Measurements from ENCODE around the gene RRP12. TPM values are rescaled to one million over a fixed set of nuclear protein-coding genes. Genes with fewer than 3 reads are reported as not detected.
A peak's percentile ranks its signal among the peaks of the same experiment; 100 is the strongest.

RRP12 gene
- polyA plus RNA-seq, 1 donor from 2014 or later = 9.7 TPM

DNA sequence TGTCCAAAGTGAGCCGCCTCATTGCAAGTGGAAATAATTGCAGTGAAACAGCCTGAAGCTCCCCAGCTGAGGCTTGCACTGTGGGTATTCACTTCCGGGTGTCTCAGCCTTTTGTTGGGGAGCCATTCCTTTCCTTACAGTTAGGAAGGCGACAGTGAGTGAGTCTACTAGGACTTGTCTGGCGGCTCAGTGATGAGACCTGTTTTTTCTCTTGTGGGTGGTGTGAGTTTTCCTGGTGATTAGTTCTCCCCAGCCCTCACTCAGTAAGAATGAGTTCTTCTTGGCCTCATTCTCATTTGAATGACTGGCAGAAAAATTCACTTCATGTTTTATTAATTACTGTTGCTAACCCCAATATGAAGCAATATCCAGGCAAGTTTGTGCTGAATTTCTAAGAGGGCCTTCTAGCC is 27.4 kb upstream of the RRP12 start:
- peaks cover 27% of the 10 kb centered on the region for H3K79me2 ChIP-seq (replicated peaks; ENCODE audit: insufficient read depth, low read length)
- H3K27me3 ChIP-seq (ENCODE audit: insufficient read depth, low read depth, low read length) = no peaks in the 10 kb centered on the region
- H3K9me3 ChIP-seq (ENCODE audit: low read length) = no peaks in the 10 kb centered on the region
- no peaks in the 10 kb centered on the region for H4K20me1 ChIP-seq (ENCODE audit: insufficient read depth)
- peak overlapping the region; percentile 24 for H3K27ac ChIP-seq (ENCODE audit: low read length)
- H3K9me2 ChIP-seq (ENCODE audit: insufficient read depth, low read length) = no peaks in the 10 kb centered on the region
- H3K36me3 ChIP-seq (ENCODE audit: insufficient read depth, low read length) = no peaks in the 10 kb centered on the region
- H2AFZ ChIP-seq (ENCODE audit: low read depth, low read length) = no peak overlapping the region
- H3K4me3 ChIP-seq (ENCODE audit: low read length) = peak overlapping the region; percentile 92
- H3K9ac ChIP-seq (ENCODE audit: low read length) = peak overlapping the region; percentile 30
- H3K4me2 ChIP-seq (ENCODE audit: low read length) = peak overlapping the region; percentile 95
- TF ChIP-seq EP300 (conservative IDR thresholded peaks at IDR 0.05; ENCODE audit: poor library complexity, severe bottlenecking) (no peak), SMC3 (conservative IDR thresholded peaks at IDR 0.05; ENCODE audit: poor library complexity) (no peak), TAF1 (IDR thresholded peaks at IDR 0.05; ENCODE audit: low read depth) (no peak), MXI1 (conservative IDR thresholded peaks at IDR 0.05; ENCODE audit: poor library complexity, severe bottlenecking) (no peak), POLR2AphosphoS5 (IDR thresholded peaks at IDR 0.05) (no peak), RAD21 (conservative IDR thresholded peaks at IDR 0.05) (no peak), EZH2 (IDR thresholded peaks at IDR 0.05; ENCODE audit: borderline replicate concordance, insufficient read depth, low read length, poor library complexity, severe bottlenecking) (no peak)
- TF ChIP-seq, protein P1, sequence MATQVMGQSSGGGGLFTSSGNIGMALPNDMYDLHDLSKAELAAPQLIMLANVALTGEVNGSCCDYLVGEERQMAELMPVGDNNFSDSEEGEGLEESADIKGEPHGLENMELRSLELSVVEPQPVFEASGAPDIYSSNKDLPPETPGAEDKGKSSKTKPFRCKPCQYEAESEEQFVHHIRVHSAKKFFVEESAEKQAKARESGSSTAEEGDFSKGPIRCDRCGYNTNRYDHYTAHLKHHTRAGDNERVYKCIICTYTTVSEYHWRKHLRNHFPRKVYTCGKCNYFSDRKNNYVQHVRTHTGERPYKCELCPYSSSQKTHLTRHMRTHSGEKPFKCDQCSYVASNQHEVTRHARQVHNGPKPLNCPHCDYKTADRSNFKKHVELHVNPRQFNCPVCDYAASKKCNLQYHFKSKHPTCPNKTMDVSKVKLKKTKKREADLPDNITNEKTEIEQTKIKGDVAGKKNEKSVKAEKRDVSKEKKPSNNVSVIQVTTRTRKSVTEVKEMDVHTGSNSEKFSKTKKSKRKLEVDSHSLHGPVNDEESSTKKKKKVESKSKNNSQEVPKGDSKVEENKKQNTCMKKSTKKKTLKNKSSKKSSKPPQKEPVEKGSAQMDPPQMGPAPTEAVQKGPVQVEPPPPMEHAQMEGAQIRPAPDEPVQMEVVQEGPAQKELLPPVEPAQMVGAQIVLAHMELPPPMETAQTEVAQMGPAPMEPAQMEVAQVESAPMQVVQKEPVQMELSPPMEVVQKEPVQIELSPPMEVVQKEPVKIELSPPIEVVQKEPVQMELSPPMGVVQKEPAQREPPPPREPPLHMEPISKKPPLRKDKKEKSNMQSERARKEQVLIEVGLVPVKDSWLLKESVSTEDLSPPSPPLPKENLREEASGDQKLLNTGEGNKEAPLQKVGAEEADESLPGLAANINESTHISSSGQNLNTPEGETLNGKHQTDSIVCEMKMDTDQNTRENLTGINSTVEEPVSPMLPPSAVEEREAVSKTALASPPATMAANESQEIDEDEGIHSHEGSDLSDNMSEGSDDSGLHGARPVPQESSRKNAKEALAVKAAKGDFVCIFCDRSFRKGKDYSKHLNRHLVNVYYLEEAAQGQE (IDR thresholded peaks at IDR 0.05; ENCODE audit: borderline replicate concordance) = no peak
- TF ChIP-seq, protein P2, sequence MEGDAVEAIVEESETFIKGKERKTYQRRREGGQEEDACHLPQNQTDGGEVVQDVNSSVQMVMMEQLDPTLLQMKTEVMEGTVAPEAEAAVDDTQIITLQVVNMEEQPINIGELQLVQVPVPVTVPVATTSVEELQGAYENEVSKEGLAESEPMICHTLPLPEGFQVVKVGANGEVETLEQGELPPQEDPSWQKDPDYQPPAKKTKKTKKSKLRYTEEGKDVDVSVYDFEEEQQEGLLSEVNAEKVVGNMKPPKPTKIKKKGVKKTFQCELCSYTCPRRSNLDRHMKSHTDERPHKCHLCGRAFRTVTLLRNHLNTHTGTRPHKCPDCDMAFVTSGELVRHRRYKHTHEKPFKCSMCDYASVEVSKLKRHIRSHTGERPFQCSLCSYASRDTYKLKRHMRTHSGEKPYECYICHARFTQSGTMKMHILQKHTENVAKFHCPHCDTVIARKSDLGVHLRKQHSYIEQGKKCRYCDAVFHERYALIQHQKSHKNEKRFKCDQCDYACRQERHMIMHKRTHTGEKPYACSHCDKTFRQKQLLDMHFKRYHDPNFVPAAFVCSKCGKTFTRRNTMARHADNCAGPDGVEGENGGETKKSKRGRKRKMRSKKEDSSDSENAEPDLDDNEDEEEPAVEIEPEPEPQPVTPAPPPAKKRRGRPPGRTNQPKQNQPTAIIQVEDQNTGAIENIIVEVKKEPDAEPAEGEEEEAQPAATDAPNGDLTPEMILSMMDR (IDR thresholded peaks at IDR 0.05; ENCODE audit: poor library complexity, severe bottlenecking) = no peak
- no peaks in the 10 kb centered on the region for H3F3A ChIP-seq (ENCODE audit: insufficient read depth, low read length, poor library complexity, severe bottlenecking)

DNA sequence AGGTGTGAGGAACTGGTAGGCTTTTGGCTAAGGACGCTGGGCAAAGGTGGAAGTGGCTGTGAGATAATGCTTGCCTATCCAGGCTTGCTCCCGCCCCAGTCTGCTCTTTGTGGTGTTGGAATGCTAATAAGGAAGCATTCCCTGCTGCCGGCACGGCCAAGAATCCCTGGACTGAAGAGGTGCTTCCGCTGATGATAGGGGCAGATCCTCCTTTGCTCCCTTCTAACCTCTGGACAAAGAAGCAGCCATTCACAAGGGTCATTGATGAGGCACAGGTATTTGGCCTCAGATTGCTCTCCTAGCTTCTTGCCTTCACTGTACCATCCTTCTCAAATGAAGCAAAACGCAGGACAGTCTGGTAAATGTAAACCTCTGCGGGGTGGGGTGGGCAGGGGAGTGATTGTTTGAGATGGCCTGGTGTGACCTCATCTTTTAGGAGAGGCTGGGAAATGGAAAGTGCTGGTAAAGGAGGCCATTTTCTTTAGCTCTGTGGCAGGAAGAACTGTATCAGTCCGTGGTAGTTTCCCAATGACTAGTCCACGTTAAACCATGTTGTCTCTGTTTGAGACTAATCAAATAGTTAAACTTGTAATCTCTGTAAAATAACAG is 26.5 kb upstream of the RRP12 start:
- Histone ChIP-seq H3K9ac (ENCODE audit: low read length) (peak overlapping the region; percentile 71), H3K9me3 (ENCODE audit: low read length) (no peaks in the 10 kb centered on the region), H3K4me3 (ENCODE audit: low read length) (peak overlapping the region; percentile 92), H3K9me2 (ENCODE audit: insufficient read depth, low read length) (no peaks in the 10 kb centered on the region), H3K27ac (ENCODE audit: low read length) (peak overlapping the region; percentile 70), H3K36me3 (ENCODE audit: insufficient read depth, low read length) (no peaks in the 10 kb centered on the region), H4K20me1 (ENCODE audit: insufficient read depth) (no peaks in the 10 kb centered on the region), H3F3A (ENCODE audit: insufficient read depth, low read length, poor library complexity, severe bottlenecking) (no peaks in the 10 kb centered on the region), H3K79me2 (replicated peaks; ENCODE audit: insufficient read depth, low read length) (peaks cover 27% of the 10 kb centered on the region), H3K4me2 (ENCODE audit: low read length) (peak overlapping the region; percentile 95), H2AFZ (ENCODE audit: low read depth, low read length) (peak overlapping the region; percentile 19), H3K27me3 (ENCODE audit: insufficient read depth, low read depth, low read length) (no peaks in the 10 kb centered on the region)
- TF ChIP-seq, protein P1 (IDR thresholded peaks at IDR 0.05; ENCODE audit: borderline replicate concordance) = peak; percentile 35
- TF ChIP-seq TAF1 (IDR thresholded peaks at IDR 0.05; ENCODE audit: low read depth) = no peak

All from neural cell (in vitro differentiated cells).